ENCODE measurements around the gene MAFB.

Gene MAFB

GRCh38 chr20:40659567-40659966, 29.5 kb downstream of the MAFB start:
- DNase-seq (ENCODE audit: low read depth in 2 of 2, low spot score in 1 of 2): no peak

- no peak for DNase-seq (ENCODE audit: low read depth in 2 of 2, low spot score in 1 of 2)
Observed at GRCh38 chr20:40658509-40658908, 30.5 kb downstream of the MAFB start.

GRCh38 chr20:40657526-40657925, 31.5 kb downstream of the MAFB start:
- DNase-seq (ENCODE audit: low read depth in 2 of 2, low spot score in 1 of 2): no peak

GRCh38 chr20:40655451-40655850, 33.6 kb downstream of the MAFB start:
- no peak for DNase-seq (ENCODE audit: low read depth in 2 of 2, low spot score in 1 of 2)

- no peak for DNase-seq (ENCODE audit: low read depth in 2 of 2, low spot score in 1 of 2)
Observed at GRCh38 chr20:40654876-40655275, 34.2 kb downstream of the MAFB start.

GRCh38 chr20:40652441-40652987, 36.5 kb downstream of the MAFB start:
- DNase-seq (ENCODE audit: low read depth in 2 of 2, low spot score in 1 of 2): no peak

GRCh38 chr20:40651151-40651550, 37.9 kb downstream of the MAFB start:
- no peak for DNase-seq (ENCODE audit: low read depth in 2 of 2, low spot score in 1 of 2)

- no peak for DNase-seq (ENCODE audit: low read depth in 2 of 2, low spot score in 1 of 2)
Observed at GRCh38 chr20:40650707-40651106, 38.3 kb downstream of the MAFB start.

GRCh38 chr20:40648210-40649072, 40.6 kb downstream of the MAFB start:
- no peak for DNase-seq (ENCODE audit: low read depth in 2 of 2, low spot score in 1 of 2)

- DNase-seq (ENCODE audit: low read depth in 2 of 2, low spot score in 1 of 2): no peak
Observed at GRCh38 chr20:40646813-40647212, 42.2 kb downstream of the MAFB start.

- no peak for DNase-seq (ENCODE audit: low read depth in 2 of 2, low spot score in 1 of 2)
Observed at GRCh38 chr20:40646361-40646760, 42.7 kb downstream of the MAFB start.

- no peak for DNase-seq (ENCODE audit: low read depth in 2 of 2, low spot score in 1 of 2)
Observed at GRCh38 chr20:40644863-40645262, 44.2 kb downstream of the MAFB start.

GRCh38 chr20:40643891-40644290, 45.1 kb downstream of the MAFB start:
- DNase-seq (ENCODE audit: low read depth in 2 of 2, low spot score in 1 of 2): no peak

- no peak for DNase-seq (ENCODE audit: low read depth in 2 of 2, low spot score in 1 of 2)
Observed at GRCh38 chr20:40641809-40642208, 47.2 kb downstream of the MAFB start.

GRCh38 chr20:40641202-40641601, 47.8 kb downstream of the MAFB start:
- DNase-seq (ENCODE audit: low read depth in 2 of 2, low spot score in 1 of 2): no peak

GRCh38 chr20:40640667-40641066, 48.4 kb downstream of the MAFB start:
- DNase-seq (ENCODE audit: low read depth in 2 of 2, low spot score in 1 of 2): no peak

- DNase-seq (ENCODE audit: low read depth in 2 of 2, low spot score in 1 of 2): no peak
Observed at GRCh38 chr20:40639676-40640355, 49.2 kb downstream of the MAFB start.

- DNase-seq (ENCODE audit: low read depth in 2 of 2, low spot score in 1 of 2): no peak
Observed at GRCh38 chr20:40639132-40639531, 49.9 kb downstream of the MAFB start.

- no peak for DNase-seq (ENCODE audit: low read depth in 2 of 2, low spot score in 1 of 2)
Observed at GRCh38 chr20:40638414-40638813, 50.6 kb downstream of the MAFB start.

GRCh38 chr20:40637176-40637575, 51.9 kb downstream of the MAFB start:
- DNase-seq (ENCODE audit: low read depth in 2 of 2, low spot score in 1 of 2): no peak

GRCh38 chr20:40636486-40636885, 52.5 kb downstream of the MAFB start:
- DNase-seq (ENCODE audit: low read depth in 2 of 2, low spot score in 1 of 2): no peak

GRCh38 chr20:40635971-40636370, 53.1 kb downstream of the MAFB start:
- no peak for DNase-seq (ENCODE audit: low read depth in 2 of 2, low spot score in 1 of 2)
